Stimulated activated CD8-positive, alpha-beta memory T cell treated with anti-CD3 and anti-CD28 coated beads, Interleukin-2, amount 100 ng/mL, for 48 hours (primary cell): ENCODE measurements around the gene TEX35.

Experiments
- DNase-seq, 2 donors: peaks; one replicate each; pipeline ENCODE4 v3.0.0-alpha.2; 2020; ENCODE audit warnings: low read depth in 2 of 2

TEX35 gene

DNA sequence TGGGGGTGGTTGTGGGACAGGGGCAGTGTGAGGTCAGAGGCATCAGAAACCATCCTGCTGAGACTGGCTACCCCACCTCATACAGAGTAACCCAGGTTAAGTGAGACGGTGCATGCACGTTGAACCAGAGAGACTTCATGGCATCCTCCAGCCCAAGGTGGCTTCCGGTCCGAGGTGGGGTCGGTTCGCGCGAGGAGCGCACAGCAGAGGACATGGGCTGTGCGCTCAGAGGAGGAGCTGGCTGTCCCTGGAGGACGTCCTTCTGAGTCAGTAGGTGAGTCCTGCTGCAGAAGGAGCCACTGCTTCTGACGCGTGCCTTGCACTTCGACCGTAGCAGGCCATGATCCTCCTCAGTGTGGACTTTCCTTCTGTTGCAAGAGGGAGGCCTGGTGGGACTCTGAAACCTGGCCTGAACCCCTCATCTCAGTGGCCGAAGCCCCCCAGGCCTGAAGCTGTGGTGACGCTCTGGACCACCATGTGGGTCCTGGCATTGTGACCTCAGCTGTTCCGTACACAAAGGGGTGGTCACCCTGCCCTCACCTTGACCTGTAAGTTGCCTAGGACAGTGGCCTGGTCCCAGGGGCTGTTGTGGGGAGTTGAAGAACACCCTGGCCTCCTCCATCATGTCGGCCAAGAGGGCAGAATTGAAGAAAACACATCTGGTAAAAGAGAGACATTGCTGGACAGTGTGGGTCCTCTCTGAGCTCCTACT is at the start of gene TEX35:
TSS of gene TEX35 (plus strand) at position 544 of the 712 bp plus-strand sequence. CDS start at position 624, 80 bp downstream.
- no peak for DNase-seq

DNA sequence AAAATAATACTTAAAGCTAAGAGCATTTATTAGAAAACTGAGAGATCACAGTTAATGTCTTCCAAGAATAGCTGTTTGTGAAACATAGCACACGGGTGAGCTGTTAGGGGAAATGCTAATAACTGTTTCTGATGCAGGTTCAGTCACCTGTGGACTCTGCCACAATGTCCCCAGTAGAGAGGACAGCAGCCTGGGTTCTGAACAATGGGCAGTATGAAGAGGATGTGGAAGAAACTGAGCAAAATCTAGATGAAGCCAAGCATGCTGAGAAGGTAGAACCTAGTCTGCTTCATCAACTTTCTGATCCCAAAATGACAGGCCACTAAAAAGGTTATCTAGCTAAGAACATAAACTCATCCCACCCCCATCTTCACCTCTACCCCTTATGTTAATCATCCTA is 48.8 kb upstream of the TEX35 start:
- DNase-seq: no peak

DNA sequence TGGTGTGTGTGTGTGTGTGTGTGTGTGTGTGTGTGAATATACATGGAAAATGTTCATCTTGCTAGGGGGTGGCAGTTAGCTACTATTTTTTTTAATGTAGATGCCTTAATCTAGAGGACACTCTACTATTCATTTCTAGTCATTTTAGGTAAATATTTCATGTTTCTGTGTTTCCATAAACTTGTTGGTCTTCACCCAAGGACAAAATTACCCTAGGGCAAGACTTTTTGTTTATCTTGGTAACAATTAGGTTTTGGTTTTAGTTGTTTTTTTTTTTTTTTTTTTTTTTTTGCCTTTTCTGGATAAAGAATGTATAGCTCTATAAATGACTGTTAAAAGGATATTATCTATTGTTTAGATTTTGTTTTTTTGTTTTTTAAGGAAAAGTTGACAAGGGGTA is 48.3 kb upstream of the TEX35 start:
- DNase-seq: no peak

DNA sequence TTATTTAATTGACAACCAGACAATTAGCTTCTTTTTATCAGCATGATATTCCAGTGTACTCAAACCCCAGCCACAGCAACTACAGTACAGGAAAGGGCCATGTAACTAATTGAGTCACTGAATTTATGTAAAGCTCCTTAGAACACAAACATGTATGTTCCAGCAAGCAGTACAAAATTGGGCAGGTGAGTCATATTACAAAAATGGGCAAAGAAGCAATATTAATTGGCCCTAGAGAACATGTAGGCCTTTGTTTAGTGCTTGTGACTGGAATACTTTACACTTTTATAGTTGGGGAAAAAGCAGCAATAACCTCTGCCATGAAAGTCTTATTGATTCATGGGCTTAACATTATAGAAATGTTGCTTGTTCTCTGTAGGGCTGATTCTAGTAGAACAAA is 47.9 kb upstream of the TEX35 start:
- DNase-seq: no peak

DNA sequence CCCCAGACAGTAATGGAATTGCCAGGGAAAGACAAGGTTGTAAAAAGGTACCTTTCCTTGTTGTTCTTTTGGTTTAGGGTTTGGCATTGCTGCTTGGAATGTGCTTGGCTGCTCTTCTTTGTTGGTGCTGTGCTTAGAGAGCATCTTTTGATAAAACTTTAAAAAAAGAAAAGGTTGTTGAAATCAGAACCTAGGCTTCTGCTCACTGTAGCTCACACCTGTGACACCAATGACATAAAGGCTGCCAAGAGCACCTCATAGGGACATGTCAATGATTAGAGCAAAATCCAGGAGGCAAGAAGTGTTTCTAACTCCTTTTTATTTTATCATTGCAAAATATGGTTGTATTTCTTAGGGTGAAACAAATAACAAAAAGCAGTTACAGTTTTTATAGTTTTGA is 45.1 kb upstream of the TEX35 start:
- DNase-seq: no peak

DNA sequence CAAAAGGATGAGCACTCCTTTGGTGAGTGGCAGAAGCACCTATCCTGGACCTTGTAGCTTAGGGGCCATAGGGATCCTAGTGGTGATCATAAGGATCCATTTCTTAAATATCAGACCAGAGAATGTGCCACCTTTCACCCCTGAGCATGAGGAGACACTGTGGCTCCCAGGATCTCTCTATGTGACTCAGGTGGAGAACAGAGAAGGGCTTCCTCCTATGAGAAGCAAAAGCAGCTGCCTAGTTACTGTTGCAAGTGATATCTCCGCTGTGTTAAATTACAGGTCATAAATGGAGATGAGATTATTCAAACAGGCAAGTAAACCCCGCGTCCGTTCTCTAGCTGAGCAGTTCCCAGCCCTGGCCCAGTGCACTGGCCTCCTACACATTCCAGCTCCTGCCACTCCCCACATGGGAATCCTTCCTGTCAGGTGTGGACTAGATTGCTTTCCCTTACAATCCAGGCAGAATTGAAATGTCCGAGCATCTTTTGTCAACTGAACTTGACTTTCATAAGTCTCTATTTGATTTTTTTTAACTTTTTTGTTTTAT is 42.4 kb upstream of the TEX35 start:
- no peak for DNase-seq

DNA sequence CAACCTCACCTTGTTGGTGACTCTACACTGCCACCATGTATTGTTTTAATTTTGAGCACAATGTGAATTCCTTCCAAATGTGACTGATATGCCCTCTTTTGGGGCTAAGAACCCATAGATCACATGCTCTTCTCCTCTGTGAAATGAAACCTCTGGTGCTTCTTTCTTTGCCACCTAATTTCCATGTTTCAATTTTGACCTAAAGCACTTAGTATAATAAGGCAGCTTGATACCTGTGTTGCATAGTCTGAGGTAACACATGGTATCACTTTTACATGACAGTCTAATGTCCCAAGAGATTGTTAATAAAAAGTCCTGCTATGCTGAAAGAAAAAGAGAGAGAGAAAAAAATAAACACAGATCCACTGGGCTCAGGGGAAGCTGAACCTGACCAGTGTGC is 40.4 kb upstream of the TEX35 start:
- DNase-seq: no peak

DNA sequence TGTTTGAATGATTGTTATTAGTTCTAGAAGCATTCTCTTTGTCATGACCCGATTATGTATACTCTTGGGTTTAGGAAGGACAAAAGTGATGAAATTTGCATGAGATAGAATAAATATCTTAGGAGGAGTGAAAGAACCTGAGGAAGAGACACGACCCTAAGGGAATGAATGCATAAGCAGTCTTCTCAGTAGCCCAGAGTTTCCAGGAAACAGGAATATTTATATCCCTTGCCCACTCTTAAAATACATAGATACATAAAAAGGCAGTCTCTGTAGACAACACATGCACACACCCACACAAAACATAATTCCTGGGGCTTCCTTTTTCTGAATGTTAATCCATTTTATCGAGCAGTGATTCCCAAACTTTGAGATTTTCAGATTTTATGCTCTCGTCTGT is 35.5 kb upstream of the TEX35 start:
- DNase-seq: no peak

DNA sequence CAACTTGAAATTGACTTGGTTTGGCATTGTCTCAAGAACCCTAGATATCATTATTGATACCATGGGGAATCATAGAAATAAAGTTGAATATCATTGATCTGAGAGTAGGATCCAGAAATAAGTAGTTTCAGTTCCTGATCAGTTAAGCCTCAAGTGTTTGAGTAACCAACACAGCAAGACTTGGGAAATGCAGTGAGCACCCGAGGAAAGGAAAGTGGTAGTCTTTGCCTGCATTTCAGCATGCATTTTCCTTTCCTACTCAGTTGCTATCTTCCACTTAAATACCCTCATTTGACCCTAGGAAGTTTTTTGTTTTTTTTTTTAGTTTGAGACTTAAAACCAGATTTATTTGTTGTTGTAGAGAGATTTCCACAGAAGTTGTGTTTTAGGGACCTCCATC is 35.1 kb upstream of the TEX35 start:
- DNase-seq: no peak

DNA sequence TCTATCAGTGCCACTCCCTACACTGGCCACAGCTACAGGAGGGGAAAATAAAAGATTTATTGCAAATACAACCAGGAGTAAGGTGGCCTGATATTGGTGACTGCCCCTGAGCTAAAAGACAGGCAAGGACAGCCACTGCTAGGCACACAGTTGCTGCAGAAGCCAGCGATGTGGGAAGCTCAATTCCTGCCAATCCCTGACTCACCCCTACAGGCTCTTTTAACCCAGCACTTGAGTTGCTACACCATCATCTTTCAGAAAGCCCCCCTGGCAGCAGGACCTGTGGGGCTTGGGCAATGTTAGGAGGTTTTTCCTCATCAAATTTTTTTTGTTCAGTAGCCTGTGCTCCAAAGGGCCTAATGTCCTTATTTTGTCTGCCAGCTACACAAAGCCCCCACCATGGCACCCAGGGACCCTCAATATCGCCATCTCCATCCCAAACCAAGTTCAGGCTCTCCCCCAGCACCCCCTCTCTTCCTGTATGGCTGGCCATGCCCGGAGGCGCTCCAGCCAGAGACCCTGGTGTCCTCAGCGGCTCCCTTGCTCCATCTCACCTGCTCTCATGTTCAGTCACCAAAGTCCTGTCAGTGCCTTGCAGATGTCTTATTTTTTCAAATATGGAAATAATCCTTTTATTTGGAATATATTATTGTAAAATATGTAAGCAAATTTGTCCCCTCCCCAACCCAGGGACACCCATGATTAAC is 29.5 kb upstream of the TEX35 start:
- DNase-seq: no peak

DNA sequence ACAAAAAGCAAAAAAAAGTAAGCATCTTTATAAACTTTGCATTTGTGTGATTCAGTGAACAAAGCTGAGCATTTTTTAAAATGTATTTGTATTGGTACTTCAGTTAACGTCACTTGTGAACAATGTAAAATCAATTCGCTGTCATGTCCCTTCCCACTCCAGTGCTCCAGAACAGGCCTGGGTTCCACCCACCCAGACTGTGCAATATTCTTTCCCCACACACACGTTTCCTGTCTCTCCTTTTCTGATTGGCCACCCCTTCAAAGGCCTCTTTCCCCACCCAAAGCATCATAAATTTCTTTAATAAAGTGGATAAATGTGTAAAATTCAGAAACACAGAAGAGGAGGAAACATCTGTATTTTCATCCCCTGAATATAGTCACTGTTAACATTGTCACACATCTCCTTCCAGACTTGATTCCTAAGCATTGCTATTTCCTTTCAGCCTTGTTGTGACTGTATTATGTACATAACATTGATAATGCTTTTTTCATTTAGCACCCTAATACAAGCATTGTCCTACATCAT is 28.1 kb upstream of the TEX35 start:
- DNase-seq: no peak

DNA sequence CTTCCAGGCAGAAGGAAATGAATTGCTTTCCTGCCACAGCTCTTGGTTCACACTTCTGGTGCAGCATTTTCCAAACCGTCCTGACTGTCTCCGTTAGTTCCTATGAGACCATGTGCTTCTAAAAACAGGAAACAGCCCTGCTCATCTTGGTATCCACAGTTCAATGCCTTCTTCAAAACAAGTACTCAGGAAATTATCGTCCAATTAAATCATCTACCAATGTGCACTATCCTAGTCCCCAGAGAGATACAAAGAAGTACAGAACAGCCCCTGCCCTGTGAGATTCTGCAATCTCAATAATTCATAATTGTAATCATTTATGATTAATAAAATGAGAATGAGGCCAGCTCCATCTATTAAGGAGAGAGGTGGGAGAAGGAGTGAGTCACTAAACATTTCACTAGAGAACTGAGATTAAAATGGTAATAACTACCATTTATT is 27.3 kb upstream of the TEX35 start:
- DNase-seq: no peak

DNA sequence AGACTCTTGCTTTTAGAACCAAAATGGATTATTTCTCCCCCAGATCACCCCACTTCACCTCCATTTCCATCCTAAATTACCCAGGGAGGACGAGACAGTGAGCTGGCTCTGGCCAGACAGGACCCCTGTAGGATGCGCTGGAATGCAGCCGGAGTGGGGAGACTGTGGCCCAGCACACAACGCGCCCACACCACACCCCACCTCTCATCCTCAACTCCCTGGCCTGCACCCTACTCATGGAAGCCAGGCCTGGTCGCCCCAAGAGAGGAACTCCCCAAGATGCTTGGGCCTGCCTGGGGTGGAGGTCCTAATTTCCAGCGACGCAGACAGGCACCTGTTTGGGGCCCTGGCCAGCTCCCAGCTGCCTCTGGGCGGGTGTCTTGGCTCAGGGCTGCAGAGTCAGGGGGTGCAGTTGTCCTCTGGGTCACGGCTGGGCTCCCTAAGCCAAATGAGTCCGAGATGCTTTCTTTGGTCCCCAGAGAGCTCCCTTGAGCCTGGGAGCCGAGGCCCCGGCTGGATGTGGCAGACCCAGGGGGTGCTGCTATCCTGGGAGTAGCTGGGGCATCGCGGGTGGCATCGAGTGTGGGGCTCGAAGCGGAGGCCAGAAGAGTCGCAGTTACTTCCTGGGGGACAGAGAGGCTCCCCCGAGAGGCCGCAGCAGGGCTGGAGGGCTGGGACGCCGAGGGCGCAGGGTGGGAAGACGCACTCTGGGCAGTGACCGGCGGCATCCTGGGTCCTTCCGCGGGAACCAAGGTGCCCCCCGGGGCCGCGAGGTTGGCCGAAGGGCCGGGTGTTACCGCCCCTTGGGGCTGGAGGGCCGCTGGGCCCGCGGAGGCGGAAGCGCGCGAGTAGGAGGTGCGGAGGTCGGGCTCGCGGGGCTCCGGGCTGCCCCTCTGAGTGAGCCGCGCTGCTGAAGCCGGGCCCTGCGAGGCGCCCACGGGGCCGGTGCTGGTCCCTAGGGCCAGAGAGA is 26.5 kb upstream of the TEX35 start:
- DNase-seq: no peak

DNA sequence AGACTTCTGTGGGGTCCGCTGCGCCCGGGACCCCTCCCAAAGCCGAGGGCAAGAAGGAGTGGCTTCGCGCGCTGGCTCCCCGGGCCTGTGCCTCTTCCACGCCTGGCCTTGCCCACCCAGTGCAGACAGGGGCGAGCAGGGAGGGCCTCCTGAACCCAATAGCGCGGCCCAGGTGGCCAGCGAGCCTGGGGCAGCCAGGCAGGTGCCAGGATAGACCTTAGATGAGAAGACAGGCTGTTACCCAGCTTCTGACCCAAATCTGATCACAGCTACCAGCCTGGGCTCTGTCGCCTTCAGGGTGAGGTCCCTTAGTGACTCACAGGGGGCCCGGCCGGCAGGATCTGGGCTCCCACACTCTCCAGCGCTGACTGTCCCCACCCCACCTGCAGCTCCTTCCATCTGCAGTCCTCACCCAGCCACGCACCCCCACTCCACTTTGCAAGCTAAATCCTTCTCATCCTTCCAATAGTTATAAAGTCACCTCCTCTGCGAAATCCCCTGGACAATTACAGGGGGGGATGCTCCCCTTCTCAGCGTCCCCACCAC is 25.8 kb upstream of the TEX35 start:
- no peak for DNase-seq

DNA sequence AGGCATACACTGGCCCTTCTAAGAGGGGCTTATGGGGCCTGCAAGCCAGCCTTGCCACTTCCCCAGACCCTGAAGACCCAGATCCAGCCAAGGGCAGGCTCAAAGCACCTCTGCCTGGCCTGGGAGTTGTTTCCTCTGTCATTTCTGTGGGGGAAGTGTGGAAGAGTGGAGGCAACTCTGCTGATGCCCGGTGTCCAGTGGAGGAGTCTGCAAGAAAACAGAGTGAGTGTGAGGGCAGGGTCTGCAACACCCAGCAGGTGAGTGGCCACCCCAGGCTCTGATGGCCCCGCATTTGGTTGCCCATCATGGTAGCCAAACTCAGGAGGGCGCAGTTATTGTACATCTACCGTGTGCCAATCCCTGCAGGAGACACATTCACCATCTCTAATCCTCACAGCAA is 24.5 kb upstream of the TEX35 start:
- no peak for DNase-seq

DNA sequence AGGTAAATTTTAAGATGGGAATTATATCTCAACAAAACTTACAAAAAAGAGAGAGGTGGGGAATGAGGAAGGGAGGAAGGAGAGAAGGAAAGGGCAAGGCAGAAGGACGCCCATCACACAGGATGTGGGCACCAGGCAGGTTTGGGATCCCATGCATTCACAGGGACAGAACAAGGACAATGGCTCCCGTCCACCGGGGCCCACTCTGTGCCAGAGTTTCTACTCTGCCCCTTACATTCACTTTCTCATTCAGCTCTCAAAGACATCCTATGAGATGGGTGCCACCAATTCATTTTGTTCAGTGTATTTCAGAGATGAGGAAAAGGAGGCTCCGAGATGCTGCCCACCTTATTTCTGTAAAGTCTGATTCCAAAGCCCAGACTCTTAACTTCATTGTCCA is 23.5 kb upstream of the TEX35 start:
- no peak for DNase-seq

DNA sequence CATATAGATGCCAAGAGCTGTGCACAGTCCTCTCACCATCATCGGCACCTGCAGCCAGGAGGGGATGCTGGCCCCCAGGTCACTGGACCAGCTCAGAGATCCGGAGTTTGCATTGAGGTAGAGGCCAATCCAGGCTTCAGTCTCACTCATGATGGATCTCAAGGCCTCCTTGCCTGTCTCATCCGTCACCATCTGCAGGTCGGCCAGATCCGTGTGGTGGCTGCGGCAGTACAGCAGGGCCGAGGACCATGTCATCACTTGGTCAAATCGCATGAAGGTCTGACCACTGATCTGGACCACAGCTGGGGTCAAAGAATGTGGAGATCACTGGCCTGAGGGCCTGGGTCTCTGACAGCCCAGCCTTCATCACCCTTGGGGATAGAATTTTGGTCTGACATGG is 22.8 kb upstream of the TEX35 start:
- DNase-seq: no peak

DNA sequence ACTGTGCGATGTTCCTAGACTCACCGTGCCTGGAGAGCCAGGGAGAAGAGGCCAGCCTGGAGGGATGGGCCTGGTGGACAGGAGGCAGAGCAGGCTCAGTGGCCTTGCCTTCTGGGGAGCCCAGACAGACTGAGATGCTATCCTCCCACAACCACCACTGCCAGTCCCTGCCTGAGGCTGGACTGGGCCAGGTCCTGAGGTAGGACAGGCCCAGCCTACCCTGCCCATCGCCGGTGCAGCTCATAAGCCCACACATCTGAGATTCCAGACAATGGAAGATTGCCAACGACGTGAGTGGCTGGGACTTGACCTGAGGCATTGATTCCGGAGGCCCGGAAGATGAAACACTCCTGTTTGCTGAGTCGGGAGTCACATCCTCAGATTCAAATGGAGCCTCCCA is 21.9 kb upstream of the TEX35 start:
- DNase-seq: no peak

DNA sequence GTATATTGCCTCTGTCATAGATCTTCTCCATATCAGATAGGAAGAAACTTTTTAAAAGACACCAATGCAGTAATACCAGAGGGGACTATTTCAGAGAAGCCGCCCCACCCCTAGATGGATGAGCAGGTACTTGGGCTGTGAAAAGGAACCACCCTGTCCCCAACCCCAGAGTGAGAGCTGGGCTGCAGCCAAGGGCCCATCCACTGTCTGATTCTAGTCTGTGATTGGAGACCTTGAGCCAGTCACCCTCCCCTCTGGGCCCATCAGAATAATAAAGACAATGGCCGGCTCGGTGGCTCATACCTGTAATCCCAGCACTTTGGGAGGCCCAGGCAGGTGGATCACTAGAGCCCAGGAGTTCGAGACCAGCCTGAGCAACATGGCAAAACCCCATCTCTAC is 21.2 kb upstream of the TEX35 start:
- no peak for DNase-seq

DNA sequence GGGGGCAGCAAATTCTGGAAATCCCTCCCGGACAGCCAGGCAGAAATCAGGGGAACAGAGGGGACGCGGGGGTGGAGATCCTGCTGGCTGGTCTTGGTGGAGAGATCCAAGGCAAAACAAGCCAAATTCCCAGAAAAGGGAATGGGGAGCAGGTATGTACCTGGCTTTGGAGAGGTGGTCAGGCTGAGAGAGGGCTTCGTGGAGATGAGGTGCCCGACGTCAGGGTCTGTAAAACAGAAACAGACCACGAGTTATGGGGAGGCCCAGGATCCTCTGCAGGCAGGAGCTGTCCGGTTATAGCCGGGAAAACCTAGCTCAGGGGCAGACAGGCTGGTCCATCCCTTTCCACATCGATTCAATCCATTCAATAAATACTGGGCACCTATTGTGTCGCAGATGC is 20.6 kb upstream of the TEX35 start:
- DNase-seq: no peak

DNA sequence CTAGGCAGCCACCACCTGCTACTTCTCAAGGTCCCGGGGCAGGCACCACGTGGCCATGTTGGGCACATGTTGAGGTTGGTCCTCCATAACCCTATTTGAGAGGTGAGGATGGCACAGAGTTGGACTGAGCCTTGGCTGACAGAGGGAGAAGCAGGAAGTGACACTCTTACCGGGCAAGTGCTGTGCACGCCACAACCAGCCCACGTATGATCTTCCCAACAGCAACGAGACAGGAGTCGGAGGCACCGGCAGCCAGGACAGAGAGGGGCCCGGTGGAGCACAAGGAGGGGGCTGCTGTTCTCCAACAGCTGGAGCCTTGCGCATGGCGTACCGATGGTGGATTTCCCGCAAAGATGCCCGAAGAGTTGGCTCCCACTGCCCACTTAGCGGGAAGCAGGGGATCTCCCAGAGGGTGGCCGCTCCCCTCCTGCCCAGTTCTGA is 19.6 kb upstream of the TEX35 start:
- no peak for DNase-seq

DNA sequence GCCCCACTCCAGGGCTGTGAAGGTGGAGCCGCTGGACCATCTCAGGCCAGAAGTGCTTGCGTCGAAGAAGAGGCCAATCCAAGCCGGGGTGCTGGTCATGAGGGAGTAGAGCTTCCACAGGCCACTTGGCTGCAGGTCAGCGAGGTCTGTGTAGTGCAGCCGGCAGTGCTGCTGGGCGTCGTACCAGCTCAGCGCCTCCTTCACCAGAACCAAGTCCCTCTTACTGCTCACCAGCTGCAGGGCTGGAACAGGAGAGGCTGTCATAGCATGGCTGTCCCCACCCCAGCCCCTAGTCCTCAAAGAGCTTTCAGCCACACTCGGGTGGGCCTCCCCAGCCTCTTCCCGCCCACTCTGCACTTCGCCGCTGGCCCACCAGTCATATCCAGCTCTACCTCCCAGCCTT is 18.3 kb upstream of the TEX35 start:
- DNase-seq: no peak
